Activated gamma-delta T cell treated with Interleukin-2 at 50 U/mL for 16 hours (primary cell): ENCODE data around the gene R3HDM2.

ENCODE experiments used
- DNase-seq: peaks from one replicate; pipeline ENCODE4 v3.0.0-alpha.2; 2020

The R3HDM2 gene

GRCh38 chr12:57261428-57261865 lies 169.4 kb downstream of the R3HDM2 start:
- DNase-seq, result no peak

- no peak for DNase-seq
These were observed 170.5 kb downstream of the R3HDM2 start for GRCh38 chr12:57260366-57260765.

GRCh38 chr12:57258977-57259970 lies 171.6 kb downstream of the R3HDM2 start:
- no peak for DNase-seq

- DNase-seq, result no peak
These were observed 174.9 kb downstream of the R3HDM2 start for GRCh38 chr12:57255916-57256315.

GRCh38 chr12:57254506-57255280 lies 176.2 kb downstream of the R3HDM2 start:
- no peak for DNase-seq

GRCh38 chr12:57250956-57251355 lies 179.9 kb downstream of the R3HDM2 start, which contains the start of gene STAC3:
STAC3 (minus strand) TSS chr12:57251187; CDS start chr12:57249636, 1,551 bp downstream.
- no peak for DNase-seq

GRCh38 chr12:57250541-57250940 lies 180.3 kb downstream of the R3HDM2 start:
- DNase-seq, result no peak

GRCh38 chr12:57248934-57249742 lies 181.7 kb downstream of the R3HDM2 start:
- DNase-seq, result no peak

GRCh38 chr12:57247041-57247440 lies 183.8 kb downstream of the R3HDM2 start:
- DNase-seq, result no peak

GRCh38 chr12:57244312-57244696 lies 186.5 kb downstream of the R3HDM2 start:
- no peak for DNase-seq

GRCh38 chr12:57243521-57244311 lies 187.1 kb downstream of the R3HDM2 start:
- peak; percentile 79 for DNase-seq

- DNase-seq, result peak; percentile 62
These were observed 188.0 kb downstream of the R3HDM2 start for GRCh38 chr12:57242691-57243454.

GRCh38 chr12:57242329-57242690 lies 188.5 kb downstream of the R3HDM2 start:
- DNase-seq, result no peak

- no peak for DNase-seq
These were observed 189.2 kb downstream of the R3HDM2 start for GRCh38 chr12:57241402-57242310.

- DNase-seq, result no peak
These were observed 189.9 kb downstream of the R3HDM2 start for GRCh38 chr12:57240926-57241401.

GRCh38 chr12:57240066-57240921 lies 190.5 kb downstream of the R3HDM2 start:
- DNase-seq, result peak; percentile 48

- no peak for DNase-seq
These were observed 191.2 kb downstream of the R3HDM2 start for GRCh38 chr12:57239587-57240065.

- peak; percentile 84 for DNase-seq
These were observed 191.8 kb downstream of the R3HDM2 start for GRCh38 chr12:57238854-57239554.
